Lower lobe of right lung (tissue), 2 donors: Measurements from ENCODE around the gene LDB2. TPM values are rescaled to one million over a fixed set of nuclear protein-coding genes. Genes with fewer than 3 reads are reported as not detected.

ENCODE experiments used
- ATAC-seq, 2 donors: fragments of 200-7000 bp; cut with Tn5 transposase; one replicate each; pipeline ENCODE4 v1.9.1; 2020 to 2022; ENCODE audit warnings: mild to moderate bottlenecking in 2 of 2, moderate library complexity in 2 of 2
- DNase-seq: peaks from one replicate; pipeline ENCODE4 v3.0.0-alpha.2; 2020
- H3K27ac ChIP-seq: fragments of 200-600 bp; one replicate; pipeline ENCODE4 v1.8.0; 2022
- H3K27me3 ChIP-seq: fragments of 200-600 bp; one replicate; pipeline ENCODE4 v1.8.0; 2022; ENCODE audit warnings: low read depth
- H3K36me3 ChIP-seq: fragments of 200-600 bp; one replicate; pipeline ENCODE4 v1.8.0; 2022; ENCODE audit warnings: mild to moderate bottlenecking
- H3K4me1 ChIP-seq: fragments of 200-600 bp; one replicate; pipeline ENCODE4 v1.8.0; 2022
- H3K4me3 ChIP-seq: fragments of 200-600 bp; one replicate; pipeline ENCODE4 v1.8.0; 2022; ENCODE audit warnings: mild to moderate bottlenecking
- H3K9me3 ChIP-seq: fragments of 200-600 bp; one replicate; pipeline ENCODE4 v1.8.0; 2022
- CTCF ChIP-seq: fragments of 200-600 bp; IDR thresholded peaks from one replicate; pipeline ENCODE4 v1.8.0; 2022; ENCODE audit warnings: antibody characterized with exemption, mild to moderate bottlenecking
- intact Hi-C: fragments of 100-400 bp; cut with DNase I; formaldehyde crosslinking; loops from one replicate; pipeline ENCODE4 v1.11.0; 2022
- total RNA-seq: library from RNA; stranded (reverse); fragmentation: NEBNext Ultra II Directional; extraction: Animal tissue kit (Norgen Biotek cat#: 25700); gene quantifications from one replicate; pipeline ENCODE4 v1.2.1, GENCODE V29; 2021
- donor health status: DM: no; HTN: yes; CAD: no; lungs with severe emphysema.

The LDB2 gene
- total RNA-seq, 1 donor from 2014 or later: 113 TPM

GRCh38 chr4:16596267-16596666, 302.2 kb downstream of the LDB2 start:
- DNase-seq: no peak
- Histone ChIP-seq H3K4me1 (no peaks in the 10 kb centered on the region), H3K27ac (no peak overlapping the region), H3K9me3 (no peaks in the 10 kb centered on the region), H3K36me3 (no peaks in the 10 kb centered on the region), H3K27me3 (no peaks in the 10 kb centered on the region), H3K4me3 (no peak overlapping the region)
- intact Hi-C loops: no loop called here
- TF ChIP-seq CTCF: no peak
- ATAC-seq: no peak

GRCh38 chr4:16594128-16594527, 304.3 kb downstream of the LDB2 start:
- Histone ChIP-seq H3K36me3 (no peaks in the 10 kb centered on the region), H3K4me3 (no peak overlapping the region), H3K27ac (no peak overlapping the region), H3K9me3 (no peaks in the 10 kb centered on the region), H3K4me1 (no peaks in the 10 kb centered on the region), H3K27me3 (no peaks in the 10 kb centered on the region)
- intact Hi-C loops: no loop called here
- TF ChIP-seq CTCF: no peak
- DNase-seq: no peak
- ATAC-seq: no peak

GRCh38 chr4:16593386-16593785, 305.1 kb downstream of the LDB2 start:
- intact Hi-C loops: no loop called here
- no peak overlapping the region for H3K27ac ChIP-seq
- H3K4me1 ChIP-seq: no peaks in the 10 kb centered on the region
- no peak overlapping the region for H3K4me3 ChIP-seq
- DNase-seq (no peak), ATAC-seq (no peak)
- H3K27me3 ChIP-seq: no peaks in the 10 kb centered on the region
- H3K9me3 ChIP-seq: no peaks in the 10 kb centered on the region
- H3K36me3 ChIP-seq: no peaks in the 10 kb centered on the region
- no peak for TF ChIP-seq CTCF

- no peak overlapping the region for H3K4me3 ChIP-seq
- no peaks in the 10 kb centered on the region for H3K27me3 ChIP-seq
- DNase-seq (no peak), ATAC-seq (no peak)
- no peaks in the 10 kb centered on the region for H3K4me1 ChIP-seq
- H3K27ac ChIP-seq: no peak overlapping the region
- intact Hi-C loops: no loop called here
- no peak for TF ChIP-seq CTCF
- no peaks in the 10 kb centered on the region for H3K9me3 ChIP-seq
- no peaks in the 10 kb centered on the region for H3K36me3 ChIP-seq
Measured at GRCh38 chr4:16591272-16591826, 307.1 kb downstream of the LDB2 start.

- intact Hi-C loops: no loop called here
- Histone ChIP-seq H3K4me3 (no peak overlapping the region), H3K36me3 (no peaks in the 10 kb centered on the region), H3K27me3 (no peaks in the 10 kb centered on the region), H3K4me1 (no peaks in the 10 kb centered on the region), H3K9me3 (no peaks in the 10 kb centered on the region), H3K27ac (no peak overlapping the region)
- DNase-seq (no peak), ATAC-seq (no peak)
- TF ChIP-seq CTCF: no peak
Measured at GRCh38 chr4:16590797-16591196, 307.6 kb downstream of the LDB2 start.

- intact Hi-C loops: no loop called here
Measured at GRCh38 chr4:16588651-16589050, 309.8 kb downstream of the LDB2 start.

More at GRCh38 chr4:16588651-16589050, 309.8 kb downstream of the LDB2 start:
- TF ChIP-seq CTCF: no peak
- H3K36me3 ChIP-seq: peaks cover 3% of the 10 kb centered on the region
- no peak for ATAC-seq
- no peak overlapping the region for H3K27ac ChIP-seq
- no peaks in the 10 kb centered on the region for H3K4me1 ChIP-seq
- H3K4me3 ChIP-seq: no peak overlapping the region
- DNase-seq: no peak
- no peaks in the 10 kb centered on the region for H3K9me3 ChIP-seq
- no peaks in the 10 kb centered on the region for H3K27me3 ChIP-seq
